Measurements from ENCODE around the gene ZMPSTE24.

DNA sequence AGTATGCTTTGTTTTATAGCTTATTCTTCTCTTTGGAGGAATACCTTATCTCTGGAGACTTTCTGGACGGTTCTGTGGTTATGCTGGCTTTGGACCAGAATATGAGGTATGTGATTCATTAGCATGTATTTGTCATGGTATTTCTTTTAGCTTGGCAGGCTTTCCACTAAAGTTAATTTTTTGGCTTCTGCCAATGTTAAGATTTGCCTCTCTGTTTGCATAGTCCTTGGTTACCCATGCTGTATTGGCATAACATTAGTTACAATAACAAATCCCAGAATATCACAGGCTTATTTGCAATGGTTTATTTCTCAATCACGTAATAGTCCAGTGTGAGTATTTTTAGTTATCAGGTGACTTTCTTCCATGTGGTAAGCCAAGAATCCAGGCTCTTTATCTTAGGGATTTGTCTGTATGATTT is 9.7 kb downstream of the ZMPSTE24 start:
- TF ChIP-seq, protein P1, sequence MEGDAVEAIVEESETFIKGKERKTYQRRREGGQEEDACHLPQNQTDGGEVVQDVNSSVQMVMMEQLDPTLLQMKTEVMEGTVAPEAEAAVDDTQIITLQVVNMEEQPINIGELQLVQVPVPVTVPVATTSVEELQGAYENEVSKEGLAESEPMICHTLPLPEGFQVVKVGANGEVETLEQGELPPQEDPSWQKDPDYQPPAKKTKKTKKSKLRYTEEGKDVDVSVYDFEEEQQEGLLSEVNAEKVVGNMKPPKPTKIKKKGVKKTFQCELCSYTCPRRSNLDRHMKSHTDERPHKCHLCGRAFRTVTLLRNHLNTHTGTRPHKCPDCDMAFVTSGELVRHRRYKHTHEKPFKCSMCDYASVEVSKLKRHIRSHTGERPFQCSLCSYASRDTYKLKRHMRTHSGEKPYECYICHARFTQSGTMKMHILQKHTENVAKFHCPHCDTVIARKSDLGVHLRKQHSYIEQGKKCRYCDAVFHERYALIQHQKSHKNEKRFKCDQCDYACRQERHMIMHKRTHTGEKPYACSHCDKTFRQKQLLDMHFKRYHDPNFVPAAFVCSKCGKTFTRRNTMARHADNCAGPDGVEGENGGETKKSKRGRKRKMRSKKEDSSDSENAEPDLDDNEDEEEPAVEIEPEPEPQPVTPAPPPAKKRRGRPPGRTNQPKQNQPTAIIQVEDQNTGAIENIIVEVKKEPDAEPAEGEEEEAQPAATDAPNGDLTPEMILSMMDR (IDR thresholded peaks at IDR 0.05), result no peak
- no peak for TF ChIP-seq POLR2A (IDR thresholded peaks at IDR 0.05)

Measured in testis (tissue), 2 donors.